DND-41 (cell line): ENCODE results near the gene CMC4.

Source experiments
- CTCF ChIP-seq: IDR thresholded peaks from 2 replicates; pipeline ENCODE4 v1.5.1; 2012; ENCODE audit warnings: borderline replicate concordance, low read length, moderate library complexity, mild to moderate bottlenecking; ENCODE audit not compliant: poor library complexity, severe bottlenecking; ENCODE audit errors: extremely low read depth
- EZH2 ChIP-seq: IDR thresholded peaks from 3 replicates; pipeline ENCODE4 v1.6.1; 2012; ENCODE audit warnings: borderline replicate concordance, low read depth, mild to moderate bottlenecking, moderate library complexity, low read length, inconsistent platforms; ENCODE audit not compliant: severe bottlenecking

- TF ChIP-seq CTCF (no peak), EZH2 (no peak)
These were observed 17.3 kb downstream of the CMC4 start for GRCh38 chrX:155053656-155054055.
